Limb (tissue), 2 donors: ENCODE measurements around the gene TEK.
"Not testable (repeated sequence)": the region's sequence is repeated elsewhere in the genome, so short reads cannot be mapped to it uniquely, and the experiment has no call there.

Experiments used
- DNase-seq, 2 donors: peaks; one replicate each; pipeline ENCODE4 v3.0.0-alpha.2; 2016; ENCODE audit errors: extremely low spot score in 2 of 2

The TEK gene

DNA sequence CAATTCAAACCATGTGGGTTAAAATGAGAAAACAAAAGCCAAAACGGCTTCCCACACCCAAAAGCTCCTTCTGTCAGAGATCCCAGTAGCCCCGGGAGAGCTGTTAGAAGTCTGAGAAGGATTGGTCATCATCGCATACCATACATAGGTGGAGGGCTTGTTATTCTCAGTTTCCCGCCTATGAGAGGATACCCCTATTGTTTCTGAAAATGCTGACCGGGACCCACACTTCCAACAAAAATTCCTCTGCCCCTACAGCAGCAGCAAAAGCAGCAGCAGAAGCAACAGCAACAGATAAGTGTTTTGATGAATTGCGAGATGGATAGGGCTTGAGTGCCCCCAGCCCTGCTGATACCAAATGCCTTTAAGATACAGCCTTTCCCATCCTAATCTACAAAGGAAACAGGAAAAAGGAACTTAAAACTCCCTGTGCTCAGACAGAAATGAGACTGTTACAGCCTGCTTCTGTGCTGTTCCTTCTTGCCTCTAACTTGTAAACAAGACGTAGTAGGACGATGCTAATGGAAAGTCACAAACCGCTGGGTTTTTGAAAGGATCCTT, at the start of gene TEK:
TSS of gene TEK (plus strand) at position 245 of the 561 bp plus-strand sequence. CDS start 366 bp downstream, outside the sequence.
- no peak for DNase-seq

DNA sequence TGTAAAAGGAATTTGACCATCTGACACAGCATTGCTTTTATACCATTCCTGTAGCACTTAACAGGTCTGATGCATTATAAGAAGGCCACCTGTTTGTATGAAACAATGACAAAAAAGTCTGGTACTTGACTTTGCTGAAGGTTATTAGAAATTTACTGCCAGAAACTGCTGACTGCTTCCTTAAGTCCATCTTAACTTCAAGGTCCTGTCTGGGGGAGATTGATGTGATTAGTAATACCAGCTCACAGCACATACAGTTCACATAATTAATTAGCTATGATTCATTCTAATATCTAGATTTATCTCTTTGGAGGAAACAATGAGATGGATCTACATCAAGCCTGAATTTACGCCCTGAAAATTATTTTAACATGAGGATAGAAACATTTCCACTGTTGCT, 49.6 kb upstream of the TEK start:
- DNase-seq, result no peak

DNA sequence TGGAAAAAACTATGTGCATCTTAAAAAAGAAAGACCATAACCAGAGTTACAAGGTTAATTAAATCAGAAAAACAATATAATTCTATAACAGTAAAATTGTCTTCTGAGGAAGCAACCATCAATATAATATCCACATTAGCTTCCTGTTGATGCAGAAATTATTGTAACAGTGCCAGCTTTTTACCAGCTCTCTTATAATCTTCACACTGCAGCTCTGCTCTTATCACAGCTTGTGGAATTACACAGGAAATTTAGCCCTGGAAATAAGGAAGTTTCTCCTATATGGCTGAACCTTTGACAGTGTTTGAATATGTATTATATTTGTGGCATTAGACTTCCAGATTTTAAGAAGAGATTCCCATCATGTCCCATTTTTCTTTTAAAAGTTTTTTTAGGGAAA, 49.1 kb upstream of the TEK start:
- DNase-seq, result no peak

DNA sequence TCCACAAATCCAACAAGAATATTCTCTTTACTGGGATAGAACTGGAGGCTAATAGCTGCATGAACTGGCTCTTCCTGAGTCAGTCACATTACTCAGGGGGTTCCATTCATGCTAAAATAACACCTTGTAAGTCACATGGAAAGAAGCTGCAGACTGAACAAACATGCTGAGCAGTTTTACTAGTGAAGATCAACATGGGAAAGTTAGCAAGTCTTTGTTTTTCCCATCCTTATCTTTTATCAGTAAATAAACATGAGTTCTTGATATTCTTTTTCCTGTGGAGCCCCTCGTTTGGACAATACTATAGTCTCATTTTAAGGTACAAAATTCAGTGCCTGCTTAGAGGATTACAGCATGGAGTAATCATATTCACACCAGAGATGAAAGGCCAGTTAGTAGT, 43.7 kb upstream of the TEK start:
- DNase-seq, result no peak

DNA sequence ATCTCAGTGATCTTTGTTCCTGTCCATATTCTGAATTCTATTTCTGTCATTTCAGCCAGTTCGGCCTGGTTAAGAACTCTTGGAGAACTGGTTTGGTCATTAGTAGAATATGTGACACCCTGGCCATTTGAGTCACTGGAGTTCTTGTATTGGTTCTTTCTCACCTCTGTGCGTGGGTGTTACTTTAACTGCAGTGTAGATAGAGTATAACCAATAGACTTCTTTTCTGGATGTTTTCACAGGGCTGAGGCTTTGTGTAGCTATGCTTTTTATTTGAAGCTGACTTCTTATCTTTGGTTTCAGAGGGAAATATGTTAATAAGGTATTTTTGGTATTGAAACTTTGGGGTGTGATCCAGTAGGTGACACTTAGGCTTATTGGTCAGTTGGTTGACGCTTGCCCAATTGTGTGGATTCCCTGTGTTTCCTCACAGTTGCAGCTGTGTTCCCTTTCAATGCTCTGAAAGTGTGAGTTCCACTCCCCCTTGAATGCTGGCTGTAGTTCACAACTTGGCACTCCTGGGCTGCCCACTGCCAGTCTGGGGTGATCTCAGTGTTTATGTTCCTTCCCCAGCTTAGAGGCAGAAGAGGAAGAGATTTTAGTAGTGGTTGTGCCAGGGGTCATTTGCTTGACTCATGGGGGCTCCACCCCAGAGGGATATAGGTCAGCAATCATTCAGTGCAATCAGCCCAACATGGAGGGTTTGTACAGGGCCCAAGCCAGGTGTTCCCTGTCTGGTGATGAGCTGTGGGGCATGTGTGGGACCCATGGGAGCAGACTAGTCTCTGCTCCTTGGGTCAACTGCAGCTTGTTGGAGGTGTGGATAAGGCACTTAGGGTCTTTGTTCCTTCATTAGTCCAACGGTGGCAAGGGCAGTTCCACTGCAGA, 34.9 kb upstream of the TEK start:
- no peak for DNase-seq

DNA sequence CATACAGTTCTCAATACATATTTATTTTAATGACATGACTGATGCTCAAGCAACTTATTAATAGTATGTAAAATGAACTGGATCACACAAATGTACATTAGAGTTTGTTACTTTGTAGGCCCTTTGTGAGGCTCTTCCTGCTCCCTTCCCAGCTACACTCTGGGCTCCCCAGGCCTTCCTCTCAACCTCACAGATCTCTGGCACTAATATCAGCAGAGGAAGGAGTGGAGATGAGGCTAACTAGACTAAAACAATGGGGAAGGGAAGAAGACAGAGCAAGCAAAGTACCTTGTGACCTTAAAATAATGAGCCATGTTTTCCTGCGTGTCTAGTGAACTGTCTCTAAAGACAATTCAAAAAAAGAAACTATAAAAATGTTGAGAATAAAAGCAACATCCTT, 30.3 kb upstream of the TEK start:
- no peak for DNase-seq

DNA sequence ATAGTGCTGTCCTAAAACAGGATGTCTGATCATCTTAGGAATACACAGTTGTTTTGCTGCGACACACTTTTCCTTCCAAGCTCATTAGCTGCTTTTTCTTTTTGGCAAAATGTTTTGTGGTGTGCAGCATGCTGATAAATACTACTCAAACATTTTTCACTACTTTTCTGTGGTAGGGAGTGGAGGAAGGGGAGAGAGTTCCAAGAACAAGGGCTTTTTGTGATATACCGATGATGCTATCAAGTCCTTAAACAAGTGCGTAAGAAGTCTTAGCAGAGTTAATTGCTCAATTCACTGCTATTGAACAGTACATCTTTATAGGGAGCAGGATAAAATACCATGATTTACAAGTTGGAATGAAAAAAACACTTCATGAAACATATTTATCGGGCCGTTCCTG, 23.6 kb upstream of the TEK start:
- DNase-seq, result no peak

DNA sequence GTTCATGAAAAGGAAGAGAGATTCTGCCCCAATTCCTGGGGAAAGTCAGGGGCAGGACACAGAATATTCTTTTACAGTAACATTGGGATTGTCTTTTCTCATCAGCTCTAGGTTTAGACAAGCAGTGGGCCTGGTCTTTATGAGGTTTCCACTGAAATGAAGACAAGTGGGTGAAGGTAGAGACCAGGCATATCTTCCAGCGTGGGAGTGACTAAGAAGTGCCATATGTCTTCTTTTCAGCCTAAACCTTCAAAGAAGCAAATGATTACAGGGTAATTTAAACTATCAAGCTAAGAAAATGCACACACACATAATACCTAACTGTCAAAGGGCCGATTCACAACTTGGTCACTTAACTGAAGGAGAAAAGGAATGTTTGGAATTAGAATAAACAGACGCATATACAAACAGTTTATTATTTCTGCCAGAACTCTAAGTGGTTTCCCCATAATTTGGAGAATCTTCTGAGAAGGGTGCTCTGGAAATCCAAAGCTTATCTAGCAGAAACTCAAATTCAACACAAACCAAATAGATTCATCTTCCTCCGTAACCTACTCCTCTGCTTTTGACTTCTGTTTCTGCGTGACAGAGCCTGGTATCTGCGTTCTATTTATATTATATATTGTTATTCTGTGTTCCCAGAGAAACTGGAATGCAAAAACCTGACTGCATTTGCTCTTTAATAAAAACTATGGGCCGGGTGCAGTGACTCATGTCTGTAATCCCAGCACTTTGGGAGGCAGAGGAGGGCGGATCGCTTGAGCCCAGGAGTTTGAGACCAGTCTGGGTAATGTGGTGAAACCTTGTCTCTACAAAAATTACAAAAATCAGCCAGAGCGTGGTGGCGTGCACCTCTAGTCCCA, 22.0 kb upstream of the TEK start:
- no peak for DNase-seq

DNA sequence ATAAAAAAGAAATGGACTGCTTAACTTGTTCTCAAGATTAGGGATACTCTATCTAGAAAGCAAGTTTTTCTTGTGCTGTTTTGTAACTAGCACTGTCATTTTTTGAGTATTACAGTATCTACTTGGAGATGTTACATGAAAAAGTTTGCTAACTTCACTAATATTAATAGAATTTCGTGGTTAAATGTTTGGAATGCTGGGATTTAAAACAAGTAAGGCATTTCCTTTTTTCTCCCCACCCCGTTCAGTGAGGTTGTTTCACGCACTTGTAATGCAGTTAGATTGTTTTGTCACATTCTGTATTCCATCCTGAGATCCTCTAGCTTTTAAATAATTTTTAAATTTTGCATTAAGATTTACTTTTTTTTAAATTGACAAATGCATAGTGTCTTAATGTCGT, 20.0 kb upstream of the TEK start:
- DNase-seq, result no peak

DNA sequence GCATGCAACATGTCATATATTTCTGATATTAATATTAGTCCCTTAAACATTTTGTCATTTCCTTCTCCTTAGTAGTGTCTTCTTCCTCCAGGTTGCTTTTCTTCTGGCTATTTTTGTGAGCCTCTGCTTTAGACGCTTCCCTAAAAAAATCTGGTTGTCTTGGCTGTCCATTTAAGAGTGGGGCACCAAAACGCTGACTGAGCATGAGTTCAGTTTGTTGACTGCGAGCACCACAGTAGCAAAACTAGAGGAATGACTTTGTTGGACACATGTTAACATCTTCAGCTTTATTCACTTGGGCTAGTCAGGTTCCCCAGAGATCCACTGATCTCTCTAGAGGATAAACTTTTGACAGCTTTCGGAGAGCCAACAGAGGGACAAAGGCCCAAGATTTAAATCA, 19.3 kb upstream of the TEK start:
- DNase-seq, result no peak

DNA sequence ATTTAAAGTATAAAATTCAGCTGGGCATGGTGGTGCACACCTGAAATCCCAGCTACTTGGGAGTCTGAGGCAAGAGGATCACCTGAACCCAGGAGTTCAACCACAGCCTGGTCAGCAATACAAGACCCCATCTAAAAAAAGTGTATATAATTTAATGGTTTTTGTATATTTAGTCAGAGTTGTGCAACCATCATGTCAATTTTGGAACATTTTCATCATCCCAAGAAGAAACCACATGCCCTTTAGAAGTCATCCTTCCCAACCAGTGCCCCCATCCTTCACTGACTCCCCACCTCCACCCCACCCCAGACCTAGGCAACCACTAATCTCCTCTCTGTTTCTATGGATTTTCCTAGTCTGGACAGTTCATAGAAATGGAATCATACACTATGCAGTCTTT, 18.8 kb upstream of the TEK start:
- DNase-seq, result no peak

DNA sequence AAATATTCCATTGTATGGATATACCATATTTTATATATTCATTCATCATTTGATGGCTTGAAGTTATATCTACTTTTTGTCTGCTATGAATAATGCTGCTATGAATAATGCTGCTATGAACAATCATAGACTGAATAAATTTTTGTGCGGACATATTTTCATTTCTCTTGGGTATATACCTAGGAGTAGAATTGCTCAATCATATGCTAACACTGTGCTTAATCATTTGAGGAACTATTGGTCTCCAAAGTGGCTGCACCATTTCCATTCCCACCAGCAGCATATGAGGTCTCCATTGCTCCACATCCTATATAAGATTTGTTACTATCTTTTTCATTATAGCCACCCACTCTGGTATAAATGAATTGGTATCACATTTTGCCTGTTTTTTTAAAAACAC, 18.3 kb upstream of the TEK start:
- no peak for DNase-seq

DNA sequence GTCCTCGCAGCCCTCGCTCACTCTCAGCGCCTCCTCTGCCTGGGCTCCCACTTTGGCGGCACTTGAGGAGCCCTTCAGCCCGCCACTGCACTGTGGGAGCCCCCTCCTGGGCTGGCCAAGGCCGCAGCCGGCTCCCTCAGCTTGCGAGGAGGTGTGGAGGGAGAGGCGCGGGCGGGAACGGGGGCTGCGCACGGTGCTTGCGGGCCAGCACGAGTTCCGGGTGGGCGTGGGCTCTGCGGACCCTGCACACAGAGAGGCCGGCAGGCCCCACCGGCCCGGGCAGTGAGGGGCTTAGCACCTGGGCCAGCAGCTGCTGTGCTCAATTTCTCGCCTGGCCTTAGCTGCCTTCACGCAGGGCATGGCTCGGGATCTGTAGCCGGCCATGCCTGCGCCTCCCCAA, 16.5 kb upstream of the TEK start:
- DNase-seq, result not testable (repeated sequence)

DNA sequence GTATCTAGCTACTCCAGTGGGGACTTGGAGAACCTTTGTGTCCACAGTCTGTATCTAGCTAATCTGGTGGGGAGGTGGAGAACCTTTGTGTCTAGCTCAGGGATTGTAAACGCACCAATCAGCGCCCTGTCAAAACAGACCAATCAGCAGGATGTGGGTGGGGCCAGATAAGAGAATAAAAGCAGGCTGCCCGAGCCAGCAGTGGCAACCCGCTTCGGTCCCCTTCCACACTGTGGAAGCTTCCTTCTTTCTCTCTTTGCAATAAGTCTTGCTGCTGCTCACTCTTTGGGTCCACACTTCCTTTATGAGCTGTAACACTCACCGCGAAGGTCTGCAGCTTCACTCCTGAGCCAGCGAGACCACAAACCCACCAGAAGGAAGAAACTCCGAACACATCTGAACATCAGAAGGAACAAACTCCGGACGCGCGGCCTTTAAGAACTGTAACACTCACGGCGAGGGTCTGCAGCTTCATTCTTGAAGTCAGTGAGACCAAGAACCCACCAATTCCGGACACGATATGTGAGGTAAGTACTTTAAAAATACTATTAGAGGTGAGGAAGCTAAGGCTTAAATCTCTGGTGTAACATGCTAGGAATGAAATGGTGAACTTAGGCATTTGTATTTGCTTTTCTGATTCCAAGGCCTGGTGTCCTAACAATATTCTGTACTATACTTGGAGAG, 15.5 kb upstream of the TEK start:
- not testable (repeated sequence) for DNase-seq

DNA sequence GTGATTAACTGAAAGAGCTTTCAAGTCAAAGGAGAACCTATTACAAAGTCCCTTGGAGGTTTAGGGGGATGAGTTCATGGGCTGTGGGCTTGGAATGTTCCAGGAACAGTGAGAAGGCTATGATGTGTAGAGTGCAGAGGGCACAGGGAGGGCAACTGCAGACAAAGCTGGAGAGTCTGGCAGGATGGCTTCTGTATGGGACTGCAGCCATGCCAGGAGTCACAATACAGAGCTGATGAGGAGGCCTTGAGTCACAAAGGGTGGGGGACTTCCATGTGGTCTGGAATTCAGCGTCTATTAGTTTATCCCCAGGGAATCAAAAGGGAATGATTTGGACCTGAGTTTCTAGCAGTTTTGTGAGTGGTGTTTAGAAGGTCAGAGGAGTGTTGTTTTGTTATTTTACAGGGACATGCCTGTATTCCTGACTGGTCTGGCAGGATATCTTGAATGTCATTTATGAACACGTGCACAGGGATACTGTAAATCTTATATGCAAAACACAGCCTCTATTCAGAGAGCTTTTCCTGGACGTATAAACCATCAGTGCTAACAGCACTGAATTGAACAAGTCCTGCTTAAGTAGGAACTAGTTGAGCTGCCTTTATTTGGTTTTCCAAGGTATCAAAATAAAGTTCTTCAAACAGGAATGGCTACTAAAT, 14.3 kb upstream of the TEK start:
- no peak for DNase-seq

DNA sequence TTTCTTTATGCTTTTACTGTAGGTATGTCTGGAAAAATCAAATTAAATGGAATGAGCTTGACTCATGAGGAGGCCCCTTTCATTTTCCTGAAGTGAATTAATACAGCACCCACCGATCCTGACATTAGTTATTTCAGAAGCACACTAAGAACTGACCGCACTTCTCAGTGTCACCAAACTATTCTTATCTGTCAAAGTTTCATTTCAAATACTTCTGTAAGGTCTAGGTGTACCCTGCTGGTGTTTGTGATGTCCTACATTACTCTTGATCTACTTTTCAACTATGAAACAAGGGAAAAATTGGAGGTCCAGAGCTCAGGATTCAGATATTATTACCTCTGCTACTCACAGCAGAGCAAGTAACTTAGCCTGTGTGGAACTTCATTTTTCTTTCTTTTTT, 1.8 kb upstream of the TEK start:
- DNase-seq, result no peak

DNA sequence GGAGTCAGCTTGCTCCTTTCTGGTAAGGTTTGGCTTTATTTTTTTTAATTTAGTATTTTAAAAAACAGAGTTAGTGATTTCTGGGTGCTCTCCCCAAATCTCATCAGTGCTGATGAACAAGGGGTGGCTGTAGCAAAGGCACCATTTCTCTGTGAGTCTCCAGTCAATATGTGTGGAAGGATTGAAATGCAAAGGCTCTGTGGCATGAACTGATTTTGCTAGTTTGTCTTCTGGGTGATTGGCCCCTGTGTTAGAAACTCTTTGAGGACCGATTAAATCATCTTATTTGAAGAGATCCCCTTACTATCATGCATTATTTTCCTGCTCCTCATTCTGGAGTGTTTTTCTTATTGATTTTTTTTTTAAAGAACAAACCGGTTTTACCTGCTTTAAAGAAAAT, 596 bp downstream of the TEK start:
- no peak for DNase-seq

DNA sequence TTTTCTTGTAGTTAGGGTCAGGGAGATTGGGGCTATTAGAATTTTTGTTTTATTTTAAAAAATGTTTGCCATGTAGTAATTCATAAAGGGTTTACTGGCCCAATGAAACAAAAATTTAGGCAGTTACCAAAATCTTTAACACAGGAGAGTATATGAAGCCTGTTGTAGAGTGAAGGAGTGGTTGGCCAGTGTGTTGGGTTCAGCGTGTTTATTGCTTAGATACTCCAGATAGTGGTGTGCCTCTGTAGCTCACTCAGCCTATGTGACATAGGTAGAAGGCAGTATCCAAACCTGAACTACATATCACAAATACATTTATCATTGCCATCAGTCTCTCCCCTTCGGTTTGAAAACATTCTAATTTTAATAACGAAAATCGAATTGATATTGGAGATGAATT, 1.2 kb downstream of the TEK start:
- DNase-seq, result no peak

DNA sequence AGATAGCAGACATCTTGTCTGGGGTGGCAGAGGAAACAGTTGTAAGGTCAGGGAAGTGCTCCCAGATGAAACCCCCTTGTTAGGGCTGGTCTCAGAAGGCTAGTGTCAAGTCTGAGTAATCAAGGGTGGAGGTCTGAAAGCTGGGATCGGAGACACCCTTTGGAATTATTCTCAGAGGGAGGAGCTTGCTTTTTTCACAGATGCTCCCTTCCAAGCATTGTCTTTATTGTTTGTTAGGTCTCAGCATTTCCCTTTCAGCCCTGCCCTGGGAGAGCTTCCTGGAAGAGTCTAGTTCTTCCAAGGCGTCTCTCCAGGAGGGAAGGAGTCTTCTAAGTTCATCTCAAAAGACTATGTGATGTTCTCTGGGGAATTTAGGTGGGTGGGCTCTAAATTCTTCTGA, 3.2 kb downstream of the TEK start:
- no peak for DNase-seq

DNA sequence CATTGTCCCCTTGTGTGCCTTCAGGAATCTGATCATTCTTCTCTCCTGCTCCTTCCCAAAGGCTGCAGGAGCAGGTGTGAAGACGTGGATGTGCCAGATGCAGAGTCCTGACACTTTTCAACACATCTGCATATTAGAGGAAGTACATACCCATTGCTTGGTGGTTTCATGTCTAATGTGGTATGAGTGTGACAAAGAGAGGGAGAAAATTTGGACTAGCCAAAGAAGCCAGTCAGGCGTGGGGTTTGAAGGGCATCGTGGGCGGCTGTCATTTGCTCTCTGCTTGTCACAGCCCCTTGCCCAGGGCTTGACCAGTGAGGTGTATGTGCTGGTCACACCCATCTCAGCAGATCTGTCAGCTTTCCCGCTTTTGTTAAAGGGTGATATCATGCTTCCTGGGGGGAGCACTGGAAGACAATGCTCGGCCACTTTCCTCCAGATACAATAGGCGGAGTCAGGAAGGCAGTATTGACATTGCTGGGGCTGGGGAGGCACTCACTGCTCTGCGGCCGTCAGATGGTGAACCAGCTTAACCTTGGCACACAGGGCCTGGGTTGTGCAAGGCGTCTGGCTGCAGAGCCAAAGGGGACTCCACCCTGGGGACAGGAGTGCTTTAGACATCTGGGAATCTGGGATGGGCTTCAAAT, 8.6 kb downstream of the TEK start:
- no peak for DNase-seq

DNA sequence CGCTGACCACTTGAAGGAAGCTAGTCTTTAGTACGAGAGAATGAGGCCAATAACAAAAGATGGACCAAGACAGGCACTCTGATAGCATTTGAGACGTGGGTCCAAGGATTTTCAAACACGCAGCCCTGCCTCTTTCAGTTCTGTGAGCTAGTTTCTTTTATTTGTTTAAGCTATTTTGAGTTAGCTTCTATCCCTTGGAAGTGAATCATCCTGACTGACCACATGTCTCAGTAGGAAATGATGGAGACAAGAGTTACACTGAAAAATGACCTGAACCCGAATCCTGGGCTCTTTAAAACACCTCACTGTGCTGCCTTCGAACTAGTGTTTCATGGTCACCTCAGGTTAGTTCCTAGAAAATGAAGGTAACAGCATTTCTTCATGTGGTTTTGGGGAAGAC, 9.9 kb downstream of the TEK start:
- no peak for DNase-seq
